B cell (primary cell): Measurements from ENCODE around the gene LYST.

Experiments used
- EZH2 ChIP-seq: IDR thresholded peaks from 2 replicates; pipeline ENCODE4 v1.6.1; 2012; ENCODE audit warnings: borderline replicate concordance, low read depth, mild to moderate bottlenecking, moderate library complexity, low read length; ENCODE audit not compliant: insufficient read depth, poor library complexity, severe bottlenecking
- TF ChIP-seq, protein P1 (sequence below): fragments of 200-600 bp; IDR thresholded peaks from one replicate; pipeline ENCODE4 v1.8.0; 2022; ENCODE audit warnings: antibody characterized with exemption, mild to moderate bottlenecking

DNA sequence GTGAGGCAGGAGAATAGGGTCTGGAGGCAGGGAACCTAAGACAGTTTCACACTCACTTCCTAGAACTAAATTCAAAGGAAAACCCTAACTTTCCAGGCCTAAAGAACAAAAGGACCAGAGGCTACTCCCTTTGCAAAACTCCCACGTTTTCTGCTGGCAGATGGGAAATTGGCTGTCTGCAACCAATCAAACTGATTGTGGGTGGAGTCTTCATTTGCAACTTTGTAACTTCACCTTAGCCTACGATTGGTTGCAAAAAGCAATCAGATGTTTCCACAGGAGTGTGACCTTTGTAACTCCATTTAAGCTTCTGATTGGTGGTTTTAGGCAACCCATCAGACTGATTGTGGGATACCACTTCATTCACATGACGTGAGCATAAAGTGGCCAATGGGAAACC is 197.4 kb downstream of the LYST start:
- TF ChIP-seq, protein P1, sequence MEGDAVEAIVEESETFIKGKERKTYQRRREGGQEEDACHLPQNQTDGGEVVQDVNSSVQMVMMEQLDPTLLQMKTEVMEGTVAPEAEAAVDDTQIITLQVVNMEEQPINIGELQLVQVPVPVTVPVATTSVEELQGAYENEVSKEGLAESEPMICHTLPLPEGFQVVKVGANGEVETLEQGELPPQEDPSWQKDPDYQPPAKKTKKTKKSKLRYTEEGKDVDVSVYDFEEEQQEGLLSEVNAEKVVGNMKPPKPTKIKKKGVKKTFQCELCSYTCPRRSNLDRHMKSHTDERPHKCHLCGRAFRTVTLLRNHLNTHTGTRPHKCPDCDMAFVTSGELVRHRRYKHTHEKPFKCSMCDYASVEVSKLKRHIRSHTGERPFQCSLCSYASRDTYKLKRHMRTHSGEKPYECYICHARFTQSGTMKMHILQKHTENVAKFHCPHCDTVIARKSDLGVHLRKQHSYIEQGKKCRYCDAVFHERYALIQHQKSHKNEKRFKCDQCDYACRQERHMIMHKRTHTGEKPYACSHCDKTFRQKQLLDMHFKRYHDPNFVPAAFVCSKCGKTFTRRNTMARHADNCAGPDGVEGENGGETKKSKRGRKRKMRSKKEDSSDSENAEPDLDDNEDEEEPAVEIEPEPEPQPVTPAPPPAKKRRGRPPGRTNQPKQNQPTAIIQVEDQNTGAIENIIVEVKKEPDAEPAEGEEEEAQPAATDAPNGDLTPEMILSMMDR: no peak
- no peak for TF ChIP-seq EZH2
